GM19193 (cell line): ENCODE data around the gene USP10.

ENCODE experiments used
- POLR2A ChIP-seq: IDR thresholded peaks from 4 replicates; pipeline ENCODE4 v1.6.1; 2011; ENCODE audit not compliant: insufficient read depth, insufficient read length; ENCODE audit errors: extremely low read depth

Gene USP10

GRCh38 chr16:84746231-84746630 lies 46.4 kb downstream of the USP10 start:
- TF ChIP-seq POLR2A, result no peak

GRCh38 chr16:84746875-84747274 lies 47.1 kb downstream of the USP10 start:
- TF ChIP-seq POLR2A, result no peak

GRCh38 chr16:84749072-84749471 lies 49.3 kb downstream of the USP10 start:
- no peak for TF ChIP-seq POLR2A

- TF ChIP-seq POLR2A, result no peak
Measured at GRCh38 chr16:84749815-84750214, 50.0 kb downstream of the USP10 start.

GRCh38 chr16:84750575-84750974 lies 50.8 kb downstream of the USP10 start:
- no peak for TF ChIP-seq POLR2A

- TF ChIP-seq POLR2A, result no peak
Measured at GRCh38 chr16:84751241-84751640, 51.4 kb downstream of the USP10 start.

- no peak for TF ChIP-seq POLR2A
Measured at GRCh38 chr16:84751947-84752346, 52.1 kb downstream of the USP10 start.

GRCh38 chr16:84752600-84752999 lies 52.8 kb downstream of the USP10 start:
- TF ChIP-seq POLR2A, result no peak

GRCh38 chr16:84753412-84754326 lies 53.9 kb downstream of the USP10 start:
- TF ChIP-seq POLR2A, result no peak

GRCh38 chr16:84754353-84754856 lies 54.6 kb downstream of the USP10 start:
- no peak for TF ChIP-seq POLR2A

- no peak for TF ChIP-seq POLR2A
Measured at GRCh38 chr16:84754956-84755672, 55.3 kb downstream of the USP10 start.

- no peak for TF ChIP-seq POLR2A
Measured at GRCh38 chr16:84756830-84757229, 57.0 kb downstream of the USP10 start.

- no peak for TF ChIP-seq POLR2A
Measured at GRCh38 chr16:84758627-84759026, 58.8 kb downstream of the USP10 start.

- no peak for TF ChIP-seq POLR2A
Measured at GRCh38 chr16:84759061-84759460, 59.3 kb downstream of the USP10 start.

GRCh38 chr16:84759906-84760305 lies 60.1 kb downstream of the USP10 start:
- no peak for TF ChIP-seq POLR2A
